Peyer's patch (tissue), 4 donors: ENCODE data around the gene KCNJ6.

Experiments used
- POLR2A ChIP-seq, 2 donors: fragments of 450-650 bp; IDR thresholded peaks; one replicate each; pipeline ENCODE4 v1.5.1; 2017; ENCODE audit warnings: antibody characterized with exemption in 2 of 2, mild to moderate bottlenecking in 2 of 2, moderate library complexity in 2 of 2
- TF ChIP-seq, protein P1 (sequence below), 6 experiments: fragments of 450-650 bp in 4 of 6; fragments of 200-600 bp in 2 of 6; sonication (generic) in 1 of 6; IDR thresholded peaks; one replicate each; pipeline ENCODE4 v1.5.1; 2017 to 2019; ENCODE audit warnings: antibody characterized with exemption in 6 of 6, mild to moderate bottlenecking in 3 of 6, moderate library complexity in 1 of 6

- TF ChIP-seq, protein P1, sequence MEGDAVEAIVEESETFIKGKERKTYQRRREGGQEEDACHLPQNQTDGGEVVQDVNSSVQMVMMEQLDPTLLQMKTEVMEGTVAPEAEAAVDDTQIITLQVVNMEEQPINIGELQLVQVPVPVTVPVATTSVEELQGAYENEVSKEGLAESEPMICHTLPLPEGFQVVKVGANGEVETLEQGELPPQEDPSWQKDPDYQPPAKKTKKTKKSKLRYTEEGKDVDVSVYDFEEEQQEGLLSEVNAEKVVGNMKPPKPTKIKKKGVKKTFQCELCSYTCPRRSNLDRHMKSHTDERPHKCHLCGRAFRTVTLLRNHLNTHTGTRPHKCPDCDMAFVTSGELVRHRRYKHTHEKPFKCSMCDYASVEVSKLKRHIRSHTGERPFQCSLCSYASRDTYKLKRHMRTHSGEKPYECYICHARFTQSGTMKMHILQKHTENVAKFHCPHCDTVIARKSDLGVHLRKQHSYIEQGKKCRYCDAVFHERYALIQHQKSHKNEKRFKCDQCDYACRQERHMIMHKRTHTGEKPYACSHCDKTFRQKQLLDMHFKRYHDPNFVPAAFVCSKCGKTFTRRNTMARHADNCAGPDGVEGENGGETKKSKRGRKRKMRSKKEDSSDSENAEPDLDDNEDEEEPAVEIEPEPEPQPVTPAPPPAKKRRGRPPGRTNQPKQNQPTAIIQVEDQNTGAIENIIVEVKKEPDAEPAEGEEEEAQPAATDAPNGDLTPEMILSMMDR (IDR thresholded peaks at IDR 0.05), result no peak
- no peak for TF ChIP-seq POLR2A (IDR thresholded peaks at IDR 0.05)
Measured at GRCh38 chr21:37780991-37781983, 135.0 kb downstream of the KCNJ6 start.
